Activated B cell treated with CpG ODN at 0.5 μM for 24 hours (primary cell): ENCODE measurements around the gene TRIM54. TPM values are rescaled to one million over a fixed set of nuclear protein-coding genes. Genes with fewer than 3 reads are reported as not detected.

ENCODE experiments used
- ATAC-seq: fragments of 200-7000 bp; cut with Tn5 transposase; one replicate; pipeline ENCODE4 v1.10.0; 2021; ENCODE audit warnings: low read depth, mild to moderate bottlenecking, moderate library complexity
- CTCF ChIA-PET: fragments of 350-600 bp; sonication (Branson Sonifier 250); formaldehyde crosslinking; loops from one replicate; lab custom pipeline; 2021; ENCODE audit warnings: antibody characterized with exemption; lab: Charles Lee
- POLR2A ChIA-PET: fragments of 350-600 bp; sonication (Branson Sonifier 250); formaldehyde crosslinking; loops from one replicate; lab custom pipeline; 2021; ENCODE audit warnings: antibody characterized with exemption; lab: Charles Lee
- DNase-seq: peaks from one replicate; pipeline ENCODE4 v3.0.0; 2022
- H3K27ac Mint-ChIP-seq: one replicate; pipeline ENCODE4 v1.8.0; 2020; ENCODE audit warnings: mixed read lengths
- H3K27me3 Mint-ChIP-seq: one replicate; pipeline ENCODE4 v1.8.0; 2021; ENCODE audit warnings: mixed read lengths
- H3K36me3 Mint-ChIP-seq: one replicate; pipeline ENCODE4 v1.8.0; 2021; ENCODE audit warnings: low read depth, mixed read lengths
- H3K4me1 Mint-ChIP-seq: one replicate; pipeline ENCODE4 v1.8.0; 2021; ENCODE audit warnings: mixed read lengths
- H3K4me3 Mint-ChIP-seq: one replicate; pipeline ENCODE4 v1.8.0; 2020; ENCODE audit warnings: mild to moderate bottlenecking, mixed read lengths
- H3K9me3 Mint-ChIP-seq: one replicate; pipeline ENCODE4 v1.8.0; 2020; ENCODE audit warnings: mixed read lengths
- intact Hi-C: fragments of 100-400 bp; cut with micrococcal nuclease; formaldehyde crosslinking; loops from one replicate; pipeline ENCODE4 v1.15.1; 2024
- total RNA-seq: library from RNA; stranded (reverse); gene quantifications from 2 replicates; pipeline ENCODE4 v1.2.3, GENCODE V29; 2022
- TF ChIP-seq, protein P1 (sequence below): fragments of 200-600 bp; IDR thresholded peaks from one replicate; pipeline ENCODE4 v1.8.0; 2022; ENCODE audit warnings: antibody characterized with exemption, mild to moderate bottlenecking

Gene TRIM54
- total RNA-seq, 1 donor from 2014 or later: not detected

- intact Hi-C loops: loop anchor here (1.0 to 2.0 kb wide), 9 partner anchors 14 to 272 kb away; partner anchors contain the start of genes ATRAID, EIF2B4, KHK and MPV17
- Mint-ChIP-seq H3K4me1 (peaks cover 53% of the 10 kb centered on the region), H3K4me3 (peak within 1 kb of the TSS; percentile 98), H3K27ac (peak within 1 kb of the TSS; percentile 100), H3K36me3 (peaks cover 22% of the 10 kb centered on the region), H3K27me3 (no peaks in the 10 kb centered on the region), H3K9me3 (no peaks in the 10 kb centered on the region)
- ChIA-PET CTCF (interaction anchor here (1.4 kb wide), 1 partner anchor 14 kb away, joined by 6 read pairs; the partner anchor contains the start of genes EIF2B4 and SNX17), POLR2A (interaction anchor here (0.6 to 2.8 kb wide), 13 partner anchors 10 to 307 kb away, joined by 3 to 76 read pairs (median 4); partner anchors contain the start of genes ATRAID, EIF2B4, MPV17 and NRBP1)
- DNase-seq (peak; percentile 87), ATAC-seq (peak; percentile 83)
- TF ChIP-seq, protein P1, sequence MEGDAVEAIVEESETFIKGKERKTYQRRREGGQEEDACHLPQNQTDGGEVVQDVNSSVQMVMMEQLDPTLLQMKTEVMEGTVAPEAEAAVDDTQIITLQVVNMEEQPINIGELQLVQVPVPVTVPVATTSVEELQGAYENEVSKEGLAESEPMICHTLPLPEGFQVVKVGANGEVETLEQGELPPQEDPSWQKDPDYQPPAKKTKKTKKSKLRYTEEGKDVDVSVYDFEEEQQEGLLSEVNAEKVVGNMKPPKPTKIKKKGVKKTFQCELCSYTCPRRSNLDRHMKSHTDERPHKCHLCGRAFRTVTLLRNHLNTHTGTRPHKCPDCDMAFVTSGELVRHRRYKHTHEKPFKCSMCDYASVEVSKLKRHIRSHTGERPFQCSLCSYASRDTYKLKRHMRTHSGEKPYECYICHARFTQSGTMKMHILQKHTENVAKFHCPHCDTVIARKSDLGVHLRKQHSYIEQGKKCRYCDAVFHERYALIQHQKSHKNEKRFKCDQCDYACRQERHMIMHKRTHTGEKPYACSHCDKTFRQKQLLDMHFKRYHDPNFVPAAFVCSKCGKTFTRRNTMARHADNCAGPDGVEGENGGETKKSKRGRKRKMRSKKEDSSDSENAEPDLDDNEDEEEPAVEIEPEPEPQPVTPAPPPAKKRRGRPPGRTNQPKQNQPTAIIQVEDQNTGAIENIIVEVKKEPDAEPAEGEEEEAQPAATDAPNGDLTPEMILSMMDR: no peak
These were observed 74.4 kb downstream of the TRIM54 start, which contains the start of gene GTF3C2 for GRCh38 chr2:27356382-27357181. TSS of gene GTF3C2 (minus strand) at chr2:27356764. CDS start at chr2:27343554, 13,210 bp downstream.

Other genes with a start within 250 kb of the TRIM54 start
- 84.4 and 92.1 TPM in 2 replicates for gene TMEM214, start 249.5 kb upstream of the TRIM54 start, total RNA-seq
- 14.9 and 15.2 TPM in 2 replicates for gene AGBL5, start 230.8 kb upstream of the TRIM54 start, total RNA-seq
- gene OST4, start 210.8 kb upstream of the TRIM54 start, total RNA-seq: 243 and 265 TPM in 2 replicates
- gene EMILIN1, start 203.8 kb upstream of the TRIM54 start, total RNA-seq: 0.29 and 0.69 TPM in 2 replicates
- gene KHK, start 195.7 kb upstream of the TRIM54 start, total RNA-seq: 2.2 and 2.6 TPM in 2 replicates
- gene CGREF1, start 163.3 kb upstream of the TRIM54 start, total RNA-seq: 0.17 and 0.31 TPM in 2 replicates
- gene ABHD1, start 158.6 kb upstream of the TRIM54 start, total RNA-seq: 0.20 and 1.1 TPM in 2 replicates
- 38.6 and 38.7 TPM in 2 replicates for gene PREB, start 147.8 kb upstream of the TRIM54 start, total RNA-seq
- gene PRR30, start 143.0 kb upstream of the TRIM54 start, total RNA-seq: not detected in 2 replicates
- 0.07 TPM in 1 of 2 replicates, not detected in the other for gene TCF23, start 133.4 kb upstream of the TRIM54 start, total RNA-seq
- 73.9 and 77.2 TPM in 2 replicates for gene ATRAID, start 70.4 kb upstream of the TRIM54 start, total RNA-seq
- gene SLC5A6, start 70.2 kb upstream of the TRIM54 start, total RNA-seq: 53.2 and 69.9 TPM in 2 replicates
- 55.9 and 64.1 TPM in 2 replicates for gene CAD, start 65.1 kb upstream of the TRIM54 start, total RNA-seq
- gene SLC30A3, start 19.4 kb upstream of the TRIM54 start, total RNA-seq: 0.12 and 0.27 TPM in 2 replicates
- not detected in 2 replicates for gene DNAJC5G, start 7.0 kb upstream of the TRIM54 start, total RNA-seq
- 1.0 and 1.2 TPM in 2 replicates for gene UCN, start 26.0 kb downstream of the TRIM54 start, total RNA-seq
- gene MPV17, start 40.7 kb downstream of the TRIM54 start, total RNA-seq: 78.1 and 98.3 TPM in 2 replicates
- gene GTF3C2, start 74.3 kb downstream of the TRIM54 start, total RNA-seq: 91.7 and 119 TPM in 2 replicates
- 43.3 and 49.9 TPM in 2 replicates for gene EIF2B4, start 87.9 kb downstream of the TRIM54 start, total RNA-seq
- gene SNX17, start 88.2 kb downstream of the TRIM54 start, total RNA-seq: 124 and 128 TPM in 2 replicates
- gene ZNF513, start 98.3 kb downstream of the TRIM54 start, total RNA-seq: 30.1 and 32.8 TPM in 2 replicates
- 74.7 and 75.2 TPM in 2 replicates for gene PPM1G, start 127.2 kb downstream of the TRIM54 start, total RNA-seq
- 78.9 and 82.3 TPM in 2 replicates for gene NRBP1, start 146.2 kb downstream of the TRIM54 start, total RNA-seq
- 6.3 and 10.0 TPM in 2 replicates for gene KRTCAP3, start 160.0 kb downstream of the TRIM54 start, total RNA-seq
- gene IFT172, start 207.3 kb downstream of the TRIM54 start, total RNA-seq: 12.7 and 14.4 TPM in 2 replicates
- not detected in 2 replicates for gene FNDC4, start 212.8 kb downstream of the TRIM54 start, total RNA-seq
- not detected in 2 replicates for gene GCKR, start 214.4 kb downstream of the TRIM54 start, total RNA-seq